M059J (cell line): ENCODE results near the gene FSIP1. TPM values are rescaled to one million over a fixed set of nuclear protein-coding genes. Genes with fewer than 3 reads are reported as not detected.
A peak's percentile ranks its signal among the peaks of the same experiment; 100 is the strongest.

ENCODE experiments used
- DNase-seq: peaks from one replicate; pipeline ENCODE4 v3.0.0-alpha.2; 2012; ENCODE audit warnings: low read depth
- total RNA-seq: library from RNA; depleted of rRNA; stranded (reverse); fragments of >200 nt; shearing (Covaris generic); gene quantifications from 2 replicates; pipeline ENCODE4 v1.2.3, GENCODE V29; 2014

The FSIP1 gene
- total RNA-seq, 1 experiment from 2014 or later: 0.76 TPM

DNA sequence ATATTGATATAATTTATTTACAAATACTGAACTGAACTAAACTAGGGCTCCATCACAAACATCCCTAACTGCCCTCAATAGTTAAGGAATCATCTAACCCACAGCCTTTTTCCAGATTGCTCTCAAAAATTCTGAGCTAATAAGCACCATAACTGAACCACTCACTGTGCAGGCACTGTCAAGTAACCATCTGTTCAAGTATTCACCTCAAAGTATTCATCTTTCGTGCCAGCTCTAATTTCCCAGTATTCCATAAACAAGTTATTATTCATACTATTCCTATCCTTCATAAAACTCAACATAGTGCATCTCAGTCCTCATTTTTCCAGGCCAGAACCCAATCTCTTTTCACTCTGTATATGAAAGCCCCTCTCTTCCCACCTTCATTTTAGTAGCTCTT, 160.7 kb downstream of the FSIP1 start:
- DNase-seq: no peak

DNA sequence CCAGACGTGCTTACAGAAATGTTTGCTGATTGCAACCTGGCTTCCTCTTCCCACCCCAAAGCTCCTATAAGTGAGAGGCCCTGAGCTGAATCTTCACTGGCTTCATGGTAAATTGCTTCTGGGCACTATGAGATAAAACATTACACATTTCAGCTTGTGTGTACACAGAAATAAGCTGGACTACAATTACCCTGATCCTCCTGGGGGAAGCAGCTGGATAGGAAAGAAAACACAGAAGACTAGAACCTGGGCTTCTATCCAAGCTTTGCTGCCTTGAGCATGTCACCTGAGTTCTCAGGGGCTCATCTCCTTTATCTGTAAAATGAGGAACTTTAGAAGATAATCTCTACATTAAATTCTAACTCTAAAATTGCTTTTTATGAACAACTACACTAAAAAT, 161.4 kb downstream of the FSIP1 start:
- DNase-seq: no peak

DNA sequence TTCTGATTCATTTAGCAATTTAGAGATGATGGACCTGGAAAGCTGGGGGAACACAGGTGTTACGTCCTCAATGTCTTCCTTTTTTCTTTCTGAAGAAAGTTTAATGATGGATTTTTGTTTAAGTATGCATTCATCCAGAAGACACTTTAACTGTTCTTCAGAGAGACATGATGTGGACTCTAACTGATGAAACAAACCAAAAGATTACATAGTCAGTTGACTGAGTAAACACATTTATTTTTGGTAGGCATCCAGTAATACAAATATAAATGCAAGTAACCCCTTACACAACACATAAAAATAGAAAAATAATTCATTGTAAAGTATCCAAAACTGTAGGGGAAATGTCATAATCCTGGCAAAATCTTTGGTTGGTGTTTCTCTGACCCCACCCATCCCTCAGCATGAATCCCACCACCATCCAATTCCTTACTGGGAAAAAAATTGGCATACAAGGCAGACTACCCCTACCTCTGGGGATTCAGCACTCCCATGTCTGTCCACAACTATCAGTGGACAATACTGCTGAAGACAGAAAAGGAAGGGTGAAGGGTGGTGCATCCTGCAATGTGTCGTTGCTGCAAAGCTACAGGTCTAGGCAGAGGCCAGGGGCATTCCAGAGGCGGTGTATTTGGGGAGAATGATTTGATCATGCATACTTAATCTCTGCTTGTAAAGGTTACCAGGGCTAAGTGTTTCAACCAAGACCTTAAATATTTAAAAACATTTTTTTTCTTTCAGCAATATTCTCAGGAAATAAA, 164.4 kb downstream of the FSIP1 start:
- no peak for DNase-seq

DNA sequence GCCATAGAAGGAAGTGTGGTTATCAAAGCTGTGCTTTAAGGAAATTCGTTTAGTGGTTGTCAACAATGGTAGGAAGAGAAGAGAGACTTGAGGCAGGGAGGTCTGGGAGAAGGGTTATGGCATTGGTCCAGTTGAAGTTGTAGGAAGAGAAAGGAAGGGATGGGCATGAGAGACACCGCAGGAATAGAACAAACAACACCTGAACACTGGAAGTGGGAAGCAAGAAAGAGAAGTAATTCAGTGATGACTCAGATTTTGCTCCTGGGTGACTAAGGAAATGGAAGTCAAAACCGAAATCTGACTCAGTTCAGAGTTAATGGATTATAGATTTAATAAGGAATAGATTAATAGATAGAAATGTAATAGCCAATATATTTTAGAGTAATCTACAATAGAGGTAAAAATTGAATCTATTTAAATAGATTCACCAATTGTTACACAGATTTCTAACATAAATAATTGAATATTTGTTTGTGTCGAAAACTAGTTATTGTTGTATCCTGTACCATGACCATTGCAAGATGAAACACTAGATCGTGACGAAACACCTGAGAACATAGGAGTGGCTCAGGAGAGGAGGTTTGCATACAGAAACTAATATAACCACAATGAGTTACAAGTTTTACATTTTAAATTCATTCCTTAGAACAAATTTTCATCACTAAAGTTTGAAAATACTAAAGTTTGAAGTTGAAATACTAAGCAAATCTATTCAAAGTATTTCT, 165.7 kb downstream of the FSIP1 start:
- peak; percentile 49 for DNase-seq

DNA sequence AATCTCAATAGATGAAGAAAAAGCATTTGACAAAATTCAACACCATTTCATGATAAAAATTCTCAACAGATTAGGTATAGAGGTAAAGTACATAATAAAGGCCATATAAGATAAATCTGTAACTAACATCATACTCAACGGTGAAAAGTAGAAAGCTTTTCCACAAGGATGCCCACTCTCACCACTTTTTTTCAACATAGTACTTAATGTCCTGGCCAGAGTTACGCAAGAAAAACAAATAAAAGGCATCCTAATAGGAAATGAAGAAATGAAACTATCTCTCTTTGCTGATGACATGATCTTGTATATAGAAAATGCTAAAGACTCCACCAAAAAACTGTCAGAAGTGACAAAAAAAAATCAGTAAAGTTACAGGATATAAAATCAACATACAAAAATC, 168.8 kb downstream of the FSIP1 start:
- DNase-seq: no peak

DNA sequence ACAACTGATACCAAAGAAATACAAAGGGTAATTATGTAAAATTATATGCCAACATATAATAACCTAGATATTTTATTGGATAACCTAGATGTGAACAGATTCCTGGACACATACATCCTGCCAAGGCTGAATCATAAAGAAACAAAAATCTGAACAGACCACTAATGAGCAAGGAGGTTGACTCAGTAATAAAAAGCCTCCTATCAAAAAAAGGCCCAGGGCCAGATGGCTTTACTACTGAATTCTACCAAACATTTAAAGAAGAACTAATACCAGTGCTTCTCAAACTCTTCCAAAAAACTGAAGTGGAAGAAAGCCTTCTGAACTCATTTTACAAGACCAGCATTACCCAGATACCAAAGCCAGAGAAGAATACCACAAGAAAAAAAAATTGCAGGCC, 169.4 kb downstream of the FSIP1 start:
- peak; percentile 50 for DNase-seq

DNA sequence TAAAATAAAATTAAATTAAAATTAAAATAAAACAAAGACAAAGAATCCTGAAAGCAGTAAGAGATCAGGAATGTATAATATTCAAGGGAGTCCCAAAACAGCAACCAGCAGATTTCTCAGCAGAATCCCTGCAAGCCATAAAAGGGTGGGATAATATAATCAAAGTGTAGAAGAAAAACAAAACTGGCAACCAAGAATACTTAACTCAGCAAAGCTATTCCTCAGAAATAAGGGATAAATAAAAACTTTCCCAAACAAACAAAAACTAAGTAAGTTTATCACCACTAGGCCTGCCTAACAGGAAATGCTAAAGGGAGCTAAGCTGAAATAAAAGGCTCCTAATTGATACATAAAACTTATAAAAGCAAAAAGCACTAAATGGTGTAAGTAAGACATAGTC, 172.0 kb downstream of the FSIP1 start:
- no peak for DNase-seq

DNA sequence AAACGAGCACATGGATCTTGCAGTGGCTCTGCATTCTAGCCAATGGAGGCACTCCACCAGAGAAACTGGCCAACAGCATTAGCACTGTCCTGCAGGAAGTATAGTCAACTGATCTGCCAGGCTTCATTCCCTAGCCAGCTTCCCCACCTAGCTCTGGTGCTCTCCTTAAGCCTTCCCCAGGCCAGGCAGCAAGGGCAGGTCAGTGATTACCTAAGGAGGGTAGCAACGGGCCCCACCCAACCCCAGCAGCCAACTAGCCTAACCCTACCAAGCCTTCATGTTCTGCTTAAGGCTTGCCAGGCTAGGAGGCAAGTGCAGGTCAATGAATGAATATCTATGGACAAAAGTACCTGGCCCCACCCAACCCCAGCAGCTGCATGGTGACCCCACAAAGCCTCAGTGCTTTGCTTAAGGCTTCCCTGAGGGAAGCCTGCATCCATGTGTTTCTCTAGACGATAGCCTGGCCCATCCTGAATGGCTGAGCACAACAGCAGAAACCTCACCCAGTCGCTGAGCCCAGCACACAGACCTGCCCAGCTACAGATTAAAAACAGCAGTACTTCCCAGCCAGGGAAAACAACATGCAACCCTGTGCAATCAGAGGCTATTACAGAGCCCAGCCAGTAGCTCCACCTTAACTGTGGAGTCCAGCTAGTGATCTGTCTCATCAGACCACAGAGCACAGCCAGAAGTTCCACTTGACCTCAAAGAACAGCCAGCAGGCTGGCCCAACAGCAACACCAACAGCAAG, 173.3 kb downstream of the FSIP1 start:
- no peak for DNase-seq

DNA sequence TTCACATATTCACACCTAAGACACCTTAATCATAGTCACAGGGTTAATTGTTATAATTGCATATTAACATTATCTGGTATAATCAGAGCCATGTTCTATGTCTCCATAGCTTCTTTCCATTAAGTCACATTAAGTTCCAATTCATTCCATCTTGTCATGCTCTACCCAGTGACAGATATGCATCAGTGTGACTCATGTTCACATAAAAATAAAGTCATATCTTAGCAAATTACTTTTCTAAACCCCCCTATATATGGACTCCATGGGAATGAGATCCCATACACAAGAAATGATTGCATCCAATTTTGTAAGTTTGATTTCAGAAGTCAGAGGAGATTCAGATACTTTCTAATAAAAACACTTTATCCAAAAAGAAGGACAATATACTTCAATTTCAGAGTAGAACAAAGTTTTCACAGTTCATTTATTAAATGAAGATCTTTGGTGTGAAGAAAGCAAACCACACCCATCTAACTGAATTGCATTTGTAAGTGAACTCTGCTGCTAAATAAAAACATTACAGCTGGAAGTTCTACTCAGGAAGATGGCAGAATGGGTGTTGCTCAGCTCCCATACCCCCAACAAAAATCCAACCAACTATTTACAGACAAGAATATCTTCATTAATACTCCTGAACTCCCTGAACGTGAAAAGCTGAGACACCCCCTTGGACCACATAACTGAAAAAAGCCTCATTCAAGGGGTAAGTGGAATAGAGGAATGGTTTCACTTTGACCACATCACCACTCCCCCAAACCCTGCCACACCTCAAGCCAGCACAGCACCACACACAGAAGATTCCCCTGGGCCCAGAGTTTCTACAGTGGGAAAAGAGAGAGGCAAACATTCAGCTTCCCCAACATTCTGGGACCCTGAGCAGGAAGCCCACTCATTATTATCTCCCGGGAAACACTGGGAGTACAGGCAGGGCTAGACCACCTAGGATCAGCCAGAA, 174.2 kb downstream of the FSIP1 start:
- no peak for DNase-seq

DNA sequence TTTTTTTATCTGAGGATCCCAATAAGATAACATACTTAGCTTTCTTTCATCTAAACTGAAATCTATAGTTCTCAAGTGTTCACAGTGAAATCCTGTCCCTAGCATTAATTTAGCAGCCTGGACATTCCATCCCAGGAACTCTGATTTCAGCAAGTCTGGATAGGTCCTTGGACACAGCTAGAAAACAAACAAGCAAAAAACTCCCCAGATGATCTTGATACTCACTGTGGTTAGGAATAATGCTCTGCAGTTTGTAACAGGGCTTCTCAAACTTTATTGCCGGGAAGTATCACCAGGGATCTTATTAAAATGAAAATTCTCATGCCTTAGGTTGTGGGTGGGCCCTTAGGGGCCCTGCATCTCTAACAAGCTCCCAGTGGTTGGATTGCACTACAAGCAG, 177.5 kb downstream of the FSIP1 start:
- DNase-seq: no peak

DNA sequence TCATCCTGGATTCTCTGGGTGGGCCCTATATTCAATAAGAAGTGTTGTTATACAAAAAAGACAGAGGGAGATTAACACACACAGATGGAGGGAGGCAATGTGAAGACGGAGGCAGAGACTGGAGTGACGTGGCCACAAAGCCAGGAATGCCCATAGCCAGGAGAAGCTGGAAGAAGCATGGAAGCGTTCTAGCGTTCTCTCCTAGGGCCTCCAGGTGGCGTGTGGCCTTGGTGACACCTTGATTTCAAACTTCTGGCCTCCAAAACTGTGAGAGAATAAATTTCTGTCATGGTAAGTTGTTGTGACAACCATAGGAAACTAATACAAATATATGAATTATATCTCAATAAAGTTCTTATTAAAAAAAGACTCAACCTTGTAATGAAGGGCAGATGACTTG, 180.5 kb downstream of the FSIP1 start:
- peak; percentile 40 for DNase-seq

DNA sequence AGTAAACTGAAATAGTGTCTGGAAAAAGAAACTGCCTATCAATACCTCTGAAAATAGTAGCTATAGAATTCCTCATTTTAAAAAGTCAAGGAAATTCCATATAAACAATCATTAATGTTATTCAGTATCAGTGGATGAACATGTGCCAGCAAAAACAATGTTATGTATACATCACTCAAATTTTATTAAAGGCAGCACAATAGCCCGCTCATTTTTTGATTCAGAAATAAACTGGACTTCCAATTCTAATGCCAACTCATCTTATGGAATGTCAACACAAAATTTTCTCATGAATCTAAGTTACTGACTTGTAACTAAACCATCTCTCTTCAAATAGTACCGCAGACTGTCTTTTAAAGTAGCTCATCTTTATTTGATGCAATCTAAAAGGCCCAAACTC, 182.8 kb downstream of the FSIP1 start:
- DNase-seq: peak; percentile 37

DNA sequence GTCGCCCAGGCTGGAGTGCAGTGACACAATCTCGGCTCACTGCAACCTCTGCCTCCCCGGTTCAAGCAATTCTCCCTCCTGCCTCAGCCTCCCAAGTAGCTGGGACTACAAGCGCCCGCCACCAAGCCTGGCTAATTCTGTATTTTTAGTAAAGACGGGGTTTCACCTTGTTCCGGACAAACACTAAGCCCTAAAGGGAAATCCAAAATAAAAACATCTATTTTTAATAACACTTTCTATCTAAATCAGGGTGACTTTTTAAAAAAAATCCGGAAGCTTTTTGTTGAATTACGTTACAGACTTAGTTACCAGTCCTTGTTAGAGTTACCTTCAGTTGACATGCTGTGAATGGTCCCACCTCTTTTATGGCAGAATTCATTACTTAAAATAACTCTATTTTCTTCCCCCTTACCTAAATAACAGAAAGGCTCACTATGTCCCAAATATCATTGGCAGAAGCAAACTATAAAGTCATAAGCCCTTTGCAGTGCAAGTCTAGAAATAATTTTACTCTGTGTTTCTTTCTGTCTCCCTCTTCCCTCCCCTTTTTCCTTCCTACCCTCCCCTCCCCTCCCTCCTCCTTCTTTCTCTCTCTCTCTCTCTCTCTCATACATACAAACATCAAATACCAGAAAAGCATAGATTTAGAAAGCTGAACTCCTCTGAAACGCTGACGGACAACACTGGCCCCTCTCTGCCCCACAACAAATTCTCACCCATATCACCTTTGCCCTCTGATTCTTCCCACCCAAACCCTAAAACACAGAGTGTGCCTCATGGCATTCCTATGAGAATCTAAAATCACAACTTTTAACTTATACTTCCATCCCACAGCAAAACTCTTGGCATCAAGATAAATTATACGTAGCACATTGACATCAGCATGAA, 183.4 kb downstream of the FSIP1 start:
- peak; percentile 63 for DNase-seq

DNA sequence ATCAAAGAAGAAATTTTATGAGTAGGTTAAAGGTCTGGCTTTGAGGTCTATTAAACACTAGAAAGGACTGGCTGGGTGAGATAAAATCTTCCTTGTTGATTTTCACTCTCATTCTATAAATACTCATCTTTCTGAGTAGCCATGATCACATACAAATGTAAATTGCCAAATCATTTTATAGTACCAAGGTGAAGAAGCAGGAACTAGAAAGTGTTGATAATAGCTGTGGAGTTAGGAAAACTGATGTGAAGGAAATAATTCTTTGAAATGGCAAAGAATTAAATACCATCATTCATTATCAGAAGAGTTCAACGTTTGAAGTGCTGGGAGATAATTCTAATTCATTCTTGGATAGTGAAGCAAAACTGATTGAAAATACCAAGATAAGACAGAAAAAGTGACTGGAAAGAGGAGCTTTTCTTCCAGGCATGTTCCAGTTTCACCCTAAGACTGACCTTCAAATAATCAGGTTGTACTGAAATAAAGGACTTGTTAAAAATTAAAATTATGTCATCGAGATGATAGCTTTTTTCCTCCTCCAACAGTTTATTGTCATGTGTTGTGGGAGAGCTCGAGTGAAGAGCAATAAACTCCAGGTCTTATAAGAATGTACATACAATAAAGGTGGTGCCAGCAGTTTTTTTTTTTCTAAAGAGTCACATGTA, 184.3 kb downstream of the FSIP1 start:
- DNase-seq: peak; percentile 83

DNA sequence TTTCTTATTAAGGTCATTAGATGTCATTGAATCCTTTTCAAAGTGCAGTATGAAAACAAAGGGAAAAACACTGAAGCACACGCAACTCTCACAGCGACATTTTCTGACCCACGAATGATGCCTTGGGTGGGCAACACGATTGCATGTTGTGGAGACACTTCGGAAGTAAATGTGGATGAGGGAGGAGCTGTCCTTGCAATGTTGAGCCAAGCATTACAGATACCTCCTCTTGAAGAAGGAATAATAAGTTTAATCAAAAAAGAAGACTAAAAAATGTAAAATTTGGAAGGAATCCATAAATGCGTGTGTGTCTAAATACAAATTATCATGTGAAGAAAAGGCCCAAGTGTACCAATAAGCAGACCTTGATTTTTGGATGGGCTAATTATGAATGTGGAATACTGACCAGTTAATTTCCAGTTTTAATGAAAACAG, 184.9 kb downstream of the FSIP1 start:
- peak; percentile 92 for DNase-seq

DNA sequence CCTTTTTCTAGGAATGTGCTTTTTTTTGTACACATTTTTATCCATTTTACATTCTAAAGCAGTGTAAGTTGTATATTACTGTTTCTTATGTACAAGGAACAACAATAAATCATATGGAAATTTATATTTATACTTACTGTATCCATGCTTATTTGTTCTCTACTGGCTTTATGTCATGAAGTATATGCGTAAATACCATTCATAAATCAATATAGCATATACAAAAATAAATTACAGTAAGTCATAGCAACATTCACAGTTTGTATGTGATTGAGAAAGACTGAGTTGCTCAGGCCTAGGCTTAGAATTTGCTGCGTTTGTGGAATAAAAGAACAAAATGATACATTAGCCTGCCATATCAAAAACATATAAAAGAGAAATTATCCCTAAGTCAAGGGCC, 185.3 kb downstream of the FSIP1 start:
- no peak for DNase-seq

DNA sequence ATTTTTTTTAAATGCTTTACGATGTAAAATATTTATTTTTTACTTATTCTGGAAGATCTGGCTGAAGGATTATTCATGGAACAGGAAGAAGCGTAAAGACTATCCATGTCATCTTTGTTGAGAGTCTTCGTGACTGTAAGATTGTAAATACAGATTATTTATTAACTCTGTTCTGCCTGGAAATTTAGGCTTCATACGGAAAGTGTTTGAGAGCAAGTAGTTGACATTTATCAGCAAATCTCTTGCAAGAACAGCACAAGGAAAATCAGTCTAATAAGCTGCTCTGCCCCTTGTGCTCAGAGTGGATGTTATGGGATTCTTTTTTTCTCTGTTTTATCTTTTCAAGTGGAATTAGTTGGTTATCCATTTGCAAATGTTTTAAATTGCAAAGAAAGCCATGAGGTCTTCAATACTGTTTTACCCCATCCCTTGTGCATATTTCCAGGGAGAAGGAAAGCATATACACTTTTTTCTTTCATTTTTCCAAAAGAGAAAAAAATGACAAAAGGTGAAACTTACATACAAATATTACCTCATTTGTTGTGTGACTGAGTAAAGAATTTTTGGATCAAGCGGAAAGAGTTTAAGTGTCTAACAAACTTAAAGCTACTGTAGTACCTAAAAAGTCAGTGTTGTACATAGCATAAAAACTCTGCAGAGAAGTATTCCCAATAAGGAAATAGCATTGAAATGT, 186.1 kb downstream of the FSIP1 start:
- peak; percentile 81 for DNase-seq

DNA sequence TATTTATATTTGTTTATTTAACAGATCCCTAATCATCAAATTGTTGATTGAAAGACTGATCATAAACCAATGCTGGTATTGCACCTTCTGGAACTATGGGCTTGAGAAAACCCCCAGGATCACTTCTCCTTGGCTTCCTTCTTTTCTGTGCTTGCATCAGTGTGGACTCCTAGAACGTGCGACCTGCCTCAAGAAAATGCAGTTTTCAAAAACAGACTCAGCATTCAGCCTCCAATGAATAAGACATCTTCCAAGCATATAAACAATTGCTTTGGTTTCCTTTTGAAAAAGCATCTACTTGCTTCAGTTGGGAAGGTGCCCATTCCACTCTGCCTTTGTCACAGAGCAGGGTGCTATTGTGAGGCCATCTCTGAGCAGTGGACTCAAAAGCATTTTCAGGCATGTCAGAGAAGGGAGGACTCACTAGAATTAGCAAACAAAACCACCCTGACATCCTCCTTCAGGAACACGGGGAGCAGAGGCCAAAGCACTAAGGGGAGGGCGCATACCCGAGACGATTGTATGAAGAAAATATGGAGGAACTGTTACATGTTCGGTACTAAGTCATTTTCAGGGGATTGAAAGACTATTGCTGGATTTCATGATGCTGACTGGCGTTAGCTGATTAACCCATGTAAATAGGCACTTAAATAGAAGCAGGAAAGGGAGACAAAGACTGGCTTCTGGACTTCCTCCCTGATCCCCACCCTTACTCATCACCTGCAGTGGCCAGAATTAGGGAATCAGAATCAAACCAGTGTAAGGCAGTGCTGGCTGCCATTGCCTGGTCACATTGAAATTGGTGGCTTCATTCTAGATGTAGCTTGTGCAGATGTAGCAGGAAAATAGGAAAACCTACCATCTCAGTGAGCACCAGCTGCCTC, 187.1 kb downstream of the FSIP1 start:
- DNase-seq: peak; percentile 82
